HepG2 (cell line): ENCODE measurements around the gene LDHAL6B. TPM values are rescaled to one million over a fixed set of nuclear protein-coding genes. Genes with fewer than 3 reads are reported as not detected.

Experiments used
- ATAC-seq: fragments of 200-7000 bp; cut with Tn5 transposase; 3 replicates; pipeline ENCODE4 v1.9.1; 2020; ENCODE audit warnings: mild to moderate bottlenecking, moderate library complexity
- BruUV-seq: library from RNA; stranded (reverse); fragments of 400-500 nt; replicated peaks from 2 replicates; lab custom pipeline; 2021; lab: Mats Ljungman, UMichigan
- CTCF ChIA-PET: fragments of 300-600 bp; formaldehyde crosslinking; extraction: SDS; loops from one replicate; lab custom pipeline; 2021; ENCODE audit warnings: low total read pairs, inconsistent platforms, low intra/inter-chr PET ratio; lab: Yijun Ruan, JAX
- POLR2A ChIA-PET: fragments of 350-600 bp; sonication (Branson Sonifier 250); formaldehyde crosslinking; loops from one replicate; lab custom pipeline; 2020; ENCODE audit warnings: antibody characterized with exemption, inconsistent platforms; lab: Yijun Ruan, JAX
- DNase-seq: peaks from one replicate; pipeline ENCODE4 v3.0.0-alpha.2; 2015; ENCODE audit warnings: low spot score
- FAIRE-seq: peaks from 3 replicates; lab custom pipeline; 2011; peaks lifted over from hg19 to GRCh38; lab: Jason Lieb, UNC
- H2AFZ ChIP-seq: one replicate; pipeline ENCODE4 v1.6.1; 2011; ENCODE audit warnings: low read length, inconsistent platforms
- H3K27ac ChIP-seq: fragments of 300-600 bp; 3 replicates; pipeline ENCODE4 v1.8.0; 2011; ENCODE audit warnings: mixed run types, mild to moderate bottlenecking, mixed read lengths, low read length, inconsistent platforms; ENCODE audit not compliant: insufficient read depth; ENCODE audit errors: extremely low read length
- H3K27me3 ChIP-seq, 2 experiments: fragments of 200-600 bp in 1 of 2; 2 replicates in 1 of 2; 3 replicates in 1 of 2; pipeline versions ENCODE4 v1.6.0 to v1.8.0; 2011; ENCODE audit warnings: low read length in 2 of 2, mild to moderate bottlenecking in 2 of 2, moderate library complexity in 2 of 2, inconsistent platforms in 1 of 2; ENCODE audit not compliant: insufficient read depth in 2 of 2, control insufficient read depth in 1 of 2
- H3K36me3 ChIP-seq, 2 experiments: fragments of 200-600 bp in 1 of 2; replicated peaks in 1 of 2; 2 replicates in 1 of 2; 3 replicates in 1 of 2; pipeline versions ENCODE4 v1.5.1 to v1.8.0; 2011; ENCODE audit warnings: low read length in 2 of 2, inconsistent platforms in 1 of 2; ENCODE audit not compliant: insufficient read depth in 2 of 2, control insufficient read depth in 1 of 2
- H3K4me1 ChIP-seq: 2 replicates; pipeline ENCODE4 v1.5.1; 2012; ENCODE audit warnings: low read length, inconsistent platforms; ENCODE audit not compliant: insufficient read depth
- H3K4me2 ChIP-seq: 2 replicates; pipeline ENCODE4 v1.6.0; 2011; ENCODE audit warnings: low read depth, low read length, inconsistent platforms
- H3K4me3 ChIP-seq, 3 experiments: fragments of 200-600 bp in 1 of 3; sonication (generic), shearing (Covaris generic) in 1 of 3; replicated peaks in 1 of 3; 2 replicates each; pipeline ENCODE4 v1.5.1; 2011 to 2016; ENCODE audit warnings: low read length in 3 of 3, inconsistent platforms in 2 of 3, low read depth in 2 of 3, mild to moderate bottlenecking in 2 of 3, control low read depth in 1 of 3, mixed read lengths in 1 of 3; ENCODE audit not compliant: insufficient read depth in 1 of 3
- H3K79me2 ChIP-seq: one replicate; pipeline ENCODE4 v1.6.1; 2011; ENCODE audit warnings: low read length, inconsistent platforms; ENCODE audit not compliant: insufficient read depth
- H3K9ac ChIP-seq: 2 replicates; pipeline ENCODE4 v1.6.0; 2011; ENCODE audit warnings: mild to moderate bottlenecking, low read depth, low read length, inconsistent platforms; ENCODE audit not compliant: insufficient read depth
- H3K9me3 ChIP-seq: 2 replicates; pipeline ENCODE4 v1.5.1; 2012; ENCODE audit warnings: mild to moderate bottlenecking, low read length
- H4K20me1 ChIP-seq: 2 replicates; pipeline ENCODE4 v1.6.0; 2011; ENCODE audit warnings: inconsistent platforms, mild to moderate bottlenecking, low read length, moderate library complexity; ENCODE audit not compliant: insufficient read depth
- GMEB1 ChIP-seq: sonication (generic); formaldehyde crosslinking; IDR thresholded peaks from 2 replicates; pipeline ENCODE4 v1.5.1; 2020; ENCODE audit warnings: missing genetic modification reagents, mild to moderate bottlenecking, borderline replicate concordance
- GPN1 ChIP-seq: sonication (generic); formaldehyde crosslinking; IDR thresholded peaks from 2 replicates; pipeline ENCODE4 v1.5.1; 2020; ENCODE audit warnings: missing genetic modification reagents, borderline replicate concordance
- MAFF ChIP-seq: IDR thresholded peaks from 2 replicates; pipeline ENCODE4 v1.6.1; 2011; ENCODE audit warnings: low read depth, low read length, improper control_type of control experiment
- MAX ChIP-seq: IDR thresholded peaks from 2 replicates; pipeline ENCODE4 v1.6.1; 2012; ENCODE audit warnings: inconsistent platforms
- NR3C1 ChIP-seq: sonication (generic); formaldehyde crosslinking; IDR thresholded peaks from 2 replicates; pipeline ENCODE4 v1.4.0; 2020; ENCODE audit warnings: missing genetic modification reagents
- PRPF4 ChIP-seq: fragments of 200-400 bp; formaldehyde crosslinking; IDR thresholded peaks from 2 replicates; pipeline ENCODE4 v1.6.1; 2016; ENCODE audit warnings: low read length, low read depth; ENCODE audit not compliant: poor library complexity, severe bottlenecking
- SATB2 ChIP-seq: sonication (generic); formaldehyde crosslinking; IDR thresholded peaks from 2 replicates; pipeline ENCODE4 v1.5.0; 2020; ENCODE audit warnings: missing genetic modification reagents
- ZNF224 ChIP-seq: sonication (generic); formaldehyde crosslinking; IDR thresholded peaks from 2 replicates; pipeline ENCODE4 v1.5.0; 2020; ENCODE audit warnings: mild to moderate bottlenecking, missing genetic modification reagents
- ZNF678 ChIP-seq: sonication (generic); formaldehyde crosslinking; IDR thresholded peaks from 2 replicates; pipeline ENCODE4 v1.4.0; 2020; ENCODE audit warnings: mild to moderate bottlenecking, missing genetic modification reagents
- WGBS: methylation state at CpG from one replicate; pipeline ENCODE4 v1.1.6; 2017; ENCODE audit warnings: low lambda C conversion rate; 5-methylcytosine and 5-hydroxymethylcytosine counted together
- in situ Hi-C: cut with HindIII; loops from 2 replicates; pipeline ENCODE4 v1.10.0; 2017; ENCODE audit warnings: low pct_unique_long_range_greater_than_20kb; ENCODE audit not compliant: extremely low pct_ligation_motif_present
- intact Hi-C: fragments of 100-400 bp; cut with micrococcal nuclease; formaldehyde crosslinking; loops from one replicate; pipeline ENCODE4 v1.10.0; 2022; ENCODE audit not compliant: unreplicated experiment
- polyA plus RNA-seq, 8 experiments: library from polyadenylated mRNA; depleted of rRNA in 3 of 8; stranded (reverse) in 7 of 8; unstranded in 1 of 8; fragments of >200 nt; fragmentation: Illumina TruSeq in 4 of 8; extraction: Trizol in 4 of 8; gene quantifications; 2 replicates each; pipeline versions ENCODE4 v1.2.1 to v1.2.3, GENCODE V29; 2011 to 2016; ENCODE audit warnings: low read depth in 4 of 8, missing spikeins in 1 of 8, mixed read lengths in 1 of 8; ENCODE audit not compliant: insufficient read depth in 1 of 8
- total RNA-seq, 5 experiments: library from RNA; depleted of rRNA; stranded (reverse); fragments of >200 nt; fragmentation: Illumina TruSeq; extraction: Trizol; gene quantifications; 2 replicates each; pipeline ENCODE4 v1.2.3, GENCODE V29; 2016; ENCODE audit warnings: low read depth in 1 of 5

The LDHAL6B gene
- total and polyA plus RNA-seq, 2 of the 13 experiments (the other 11 are each of a cell fraction or from before 2014, with no cell fraction given): not detected

GRCh38 chr15:59194639-59195325 is 11.9 kb upstream of the LDHAL6B start:
- 96% methylated on average over 10 of the region's 10 CpGs for WGBS
- Histone ChIP-seq H3K9ac (no peak overlapping the region), H3K36me3 (peaks cover 13 to 32% of the 10 kb centered on the region in 2 experiments; a peak in 4 of 5 replicates), H3K4me2 (no peak overlapping the region), H3K27ac (no peak overlapping the region)
- in situ Hi-C loops: no loop called here
- POLR2A ChIA-PET: no interaction called here
- intact Hi-C loops: no loop called here
- TF ChIP-seq GPN1 (CRISPR knock-in tag) (no peak), ZNF224 (no peak), ZNF678 (CRISPR knock-in tag) (no peak), SATB2 (CRISPR knock-in tag) (no peak), PRPF4 (no peak), MAFF (no peak), MAX (no peak), NR3C1 (CRISPR knock-in tag) (no peak), GMEB1 (no peak)
- TF ChIP-seq, all 625 proteins: peak for 0
- CTCF ChIA-PET: no interaction called here
- H3K79me2 ChIP-seq: no peaks in the 10 kb centered on the region
- H4K20me1 ChIP-seq: no peaks in the 10 kb centered on the region
- H3K9me3 ChIP-seq: no peaks in the 10 kb centered on the region
- FAIRE-seq (no peak), DNase-seq (no peak), ATAC-seq (no peak)
- no TSS peak for BruUV-seq
- no peaks in the 10 kb centered on the region for H3K27me3 ChIP-seq
- no peak overlapping the region for H2AFZ ChIP-seq
- H3K4me3 ChIP-seq: no peak overlapping the region
- H3K4me1 ChIP-seq: no peaks in the 10 kb centered on the region
